ENCODE data around the gene MANSC1. TPM values are rescaled to one million over a fixed set of nuclear protein-coding genes. Genes with fewer than 3 reads are reported as not detected.
A peak's percentile ranks its signal among the peaks of the same experiment; 100 is the strongest.

The MANSC1 gene
- polyA plus RNA-seq, 1 donor (not counting 4 experiments of a cell fraction or from before 2014, with no cell fraction given): 1.6 TPM

DNA sequence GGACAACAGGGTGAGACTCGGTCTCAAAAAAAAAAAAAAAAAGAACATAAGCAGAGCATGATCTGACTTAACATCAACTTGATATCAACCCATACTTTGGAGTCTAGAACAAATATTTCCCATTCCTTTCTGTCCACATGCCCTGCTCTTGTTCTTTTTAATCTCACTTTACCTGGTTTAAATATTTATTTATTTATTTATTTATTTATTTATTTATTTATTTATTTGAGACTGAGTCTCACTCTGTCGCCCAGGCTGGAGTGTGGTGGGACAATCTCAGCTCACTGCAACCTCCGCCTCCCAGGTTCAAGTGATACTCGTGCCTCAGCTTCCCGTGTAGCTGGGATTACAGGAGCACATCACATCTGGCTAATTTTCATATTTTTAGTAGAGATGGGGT is 63.6 kb downstream of the MANSC1 start:
- Histone ChIP-seq H4K20me1 (ENCODE audit: control insufficient read depth, extremely low read depth, insufficient read depth, low read length) (no peaks in the 10 kb centered on the region), H3K79me2 (ENCODE audit: control insufficient read depth, insufficient read depth, low read length) (no peaks in the 10 kb centered on the region), H3K9me3 (ENCODE audit: control insufficient read depth, low read depth, low read length) (no peaks in the 10 kb centered on the region), H3K4me2 (ENCODE audit: control insufficient read depth, extremely low read depth, insufficient read depth, low read depth, low read length) (no peak overlapping the region), H3K36me3 (ENCODE audit: control insufficient read depth in 2 of 2, extremely low read depth in 1 of 2, insufficient read depth in 2 of 2, low read length in 2 of 2) (no peaks in the 10 kb centered on the region), H3K4me3 (ENCODE audit: control insufficient read depth in 2 of 3, extremely low read depth in 1 of 3, insufficient read depth in 2 of 3, low read depth in 1 of 3, low read length in 3 of 3) (no peak overlapping the region), H3K9ac (ENCODE audit: control insufficient read depth, extremely low read depth, insufficient read depth, low read length) (no peak overlapping the region), H3K27ac (ENCODE audit: control insufficient read depth, insufficient read depth, low read length) (no peak overlapping the region), H3K4me1 (ENCODE audit: control insufficient read depth, extremely low read depth, insufficient read depth, low read length) (peaks cover 9% of the 10 kb centered on the region), H3K27me3 (ENCODE audit: control insufficient read depth, extremely low read depth, insufficient read depth, low read length) (no peaks in the 10 kb centered on the region), H3K9me1 (ENCODE audit: control insufficient read depth, extremely low read depth, insufficient read depth, low read length) (no peaks in the 10 kb centered on the region), H2AFZ (ENCODE audit: control insufficient read depth, low read length) (no peak overlapping the region)
- FAIRE-seq (no peak), DNase-seq (ENCODE audit: low read depth, low spot score) (no peak)
- no peak for TF ChIP-seq EZH2 (IDR thresholded peaks at IDR 0.05; ENCODE audit: low read length)
- TF ChIP-seq, protein P1, sequence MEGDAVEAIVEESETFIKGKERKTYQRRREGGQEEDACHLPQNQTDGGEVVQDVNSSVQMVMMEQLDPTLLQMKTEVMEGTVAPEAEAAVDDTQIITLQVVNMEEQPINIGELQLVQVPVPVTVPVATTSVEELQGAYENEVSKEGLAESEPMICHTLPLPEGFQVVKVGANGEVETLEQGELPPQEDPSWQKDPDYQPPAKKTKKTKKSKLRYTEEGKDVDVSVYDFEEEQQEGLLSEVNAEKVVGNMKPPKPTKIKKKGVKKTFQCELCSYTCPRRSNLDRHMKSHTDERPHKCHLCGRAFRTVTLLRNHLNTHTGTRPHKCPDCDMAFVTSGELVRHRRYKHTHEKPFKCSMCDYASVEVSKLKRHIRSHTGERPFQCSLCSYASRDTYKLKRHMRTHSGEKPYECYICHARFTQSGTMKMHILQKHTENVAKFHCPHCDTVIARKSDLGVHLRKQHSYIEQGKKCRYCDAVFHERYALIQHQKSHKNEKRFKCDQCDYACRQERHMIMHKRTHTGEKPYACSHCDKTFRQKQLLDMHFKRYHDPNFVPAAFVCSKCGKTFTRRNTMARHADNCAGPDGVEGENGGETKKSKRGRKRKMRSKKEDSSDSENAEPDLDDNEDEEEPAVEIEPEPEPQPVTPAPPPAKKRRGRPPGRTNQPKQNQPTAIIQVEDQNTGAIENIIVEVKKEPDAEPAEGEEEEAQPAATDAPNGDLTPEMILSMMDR (optimal IDR thresholded peaks at IDR 0.05 in 1 of 3, IDR thresholded peaks at IDR 0.05 in 1 of 3, conservative IDR thresholded peaks at IDR 0.05 in 1 of 3; ENCODE audit: extremely low read depth in 1 of 3, insufficient read depth in 2 of 3, low read length in 3 of 3): no peak
- dilution Hi-C loops (cut with MboI; ENCODE audit: extremely low pct_ligation_motif_present, low sequenced_read_pairs): no loop called here

DNA sequence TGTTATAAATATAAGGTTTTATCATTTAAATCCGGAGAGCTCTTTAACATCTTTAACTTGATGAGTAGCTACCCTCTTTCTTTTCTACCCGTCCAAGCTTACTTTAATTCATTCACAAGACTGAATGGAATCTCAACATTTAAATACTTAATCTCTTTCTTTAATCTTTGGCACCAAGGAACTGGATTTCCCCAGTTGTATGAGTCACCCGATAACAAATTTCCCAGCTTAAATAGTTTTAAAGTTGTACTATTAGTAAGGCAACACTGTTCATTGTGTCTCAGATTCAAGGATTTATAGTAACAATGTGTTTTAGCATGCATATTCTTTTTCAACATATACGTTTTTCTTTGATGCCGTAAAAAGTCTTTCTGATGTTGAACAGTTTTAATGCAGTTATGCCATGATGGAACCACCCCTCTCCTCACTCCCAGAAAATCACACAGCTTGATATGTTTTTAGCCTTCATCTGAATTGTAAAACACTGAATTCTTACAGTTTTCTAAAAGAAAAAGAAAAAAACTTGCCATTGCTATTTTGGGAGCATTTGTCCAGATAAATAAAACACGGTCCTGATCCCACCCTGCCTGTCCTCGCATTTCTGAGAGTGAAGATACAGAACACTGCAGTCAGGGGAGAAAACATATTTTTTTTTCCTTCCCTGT is 67.1 kb downstream of the MANSC1 start:
- H3K4me1 ChIP-seq (ENCODE audit: control insufficient read depth, extremely low read depth, insufficient read depth, low read length): peaks cover 9% of the 10 kb centered on the region
- H3K79me2 ChIP-seq (ENCODE audit: control insufficient read depth, insufficient read depth, low read length): no peaks in the 10 kb centered on the region
- H3K27ac ChIP-seq (ENCODE audit: control insufficient read depth, insufficient read depth, low read length): peak overlapping the region; percentile 13
- H3K9me1 ChIP-seq (ENCODE audit: control insufficient read depth, extremely low read depth, insufficient read depth, low read length): no peaks in the 10 kb centered on the region
- H3K9me3 ChIP-seq (ENCODE audit: control insufficient read depth, low read depth, low read length): no peaks in the 10 kb centered on the region
- no peak overlapping the region for H3K4me3 ChIP-seq (ENCODE audit: control insufficient read depth in 2 of 3, extremely low read depth in 1 of 3, insufficient read depth in 2 of 3, low read depth in 1 of 3, low read length in 3 of 3)
- no peak for TF ChIP-seq EZH2 (IDR thresholded peaks at IDR 0.05; ENCODE audit: low read length)
- TF ChIP-seq, protein P1 (optimal IDR thresholded peaks at IDR 0.05 in 1 of 3, IDR thresholded peaks at IDR 0.05 in 1 of 3, conservative IDR thresholded peaks at IDR 0.05 in 1 of 3; ENCODE audit: extremely low read depth in 1 of 3, insufficient read depth in 2 of 3, low read length in 3 of 3): no peak
- H2AFZ ChIP-seq (ENCODE audit: control insufficient read depth, low read length): no peak overlapping the region
- no peaks in the 10 kb centered on the region for H3K36me3 ChIP-seq (ENCODE audit: control insufficient read depth in 2 of 2, extremely low read depth in 1 of 2, insufficient read depth in 2 of 2, low read length in 2 of 2)
- peak overlapping the region; percentile 35 for H3K4me2 ChIP-seq (ENCODE audit: control insufficient read depth, extremely low read depth, insufficient read depth, low read depth, low read length)
- H4K20me1 ChIP-seq (ENCODE audit: control insufficient read depth, extremely low read depth, insufficient read depth, low read length): no peaks in the 10 kb centered on the region
- dilution Hi-C loops (cut with MboI; ENCODE audit: extremely low pct_ligation_motif_present, low sequenced_read_pairs): no loop called here
- no peaks in the 10 kb centered on the region for H3K27me3 ChIP-seq (ENCODE audit: control insufficient read depth, extremely low read depth, insufficient read depth, low read length)
- no peak overlapping the region for H3K9ac ChIP-seq (ENCODE audit: control insufficient read depth, extremely low read depth, insufficient read depth, low read length)
- DNase-seq (ENCODE audit: low read depth, low spot score): no peak
- FAIRE-seq: peak; percentile 75
